Measurements from ENCODE around the gene BCL7A.
"Not testable (repeated sequence)": the region's sequence is repeated elsewhere in the genome, so short reads cannot be mapped to it uniquely, and the experiment has no call there.

The BCL7A gene

GRCh38 chr12:122028165-122028904 is 6.7 kb downstream of the BCL7A start:
- no peak for DNase-seq

GRCh38 chr12:122028905-122029560 is 7.3 kb downstream of the BCL7A start:
- DNase-seq: no peak

GRCh38 chr12:122029620-122030423 is 8.1 kb downstream of the BCL7A start:
- no peak for DNase-seq

GRCh38 chr12:122030424-122031035 is 8.8 kb downstream of the BCL7A start:
- DNase-seq: no peak

GRCh38 chr12:122031342-122032216 is 9.9 kb downstream of the BCL7A start:
- peak; percentile 20 for DNase-seq

GRCh38 chr12:122032580-122032979 is 10.9 kb downstream of the BCL7A start:
- no peak for DNase-seq

- no peak for DNase-seq
Measured at GRCh38 chr12:122035292-122035691, 13.6 kb downstream of the BCL7A start.

GRCh38 chr12:122036153-122036552 is 14.5 kb downstream of the BCL7A start:
- DNase-seq: no peak

GRCh38 chr12:122040579-122041386 is 19.1 kb downstream of the BCL7A start:
- DNase-seq: no peak

GRCh38 chr12:122041458-122041857 is 19.8 kb downstream of the BCL7A start:
- not testable (repeated sequence) for DNase-seq

GRCh38 chr12:122042910-122043309 is 21.2 kb downstream of the BCL7A start:
- no peak for DNase-seq

GRCh38 chr12:122043476-122043875 is 21.8 kb downstream of the BCL7A start:
- no peak for DNase-seq

GRCh38 chr12:122045262-122045661 is 23.6 kb downstream of the BCL7A start:
- no peak for DNase-seq

- DNase-seq: no peak
Measured at GRCh38 chr12:122046145-122046544, 24.5 kb downstream of the BCL7A start.

- DNase-seq: no peak
Measured at GRCh38 chr12:122048151-122048550, 26.5 kb downstream of the BCL7A start.

GRCh38 chr12:122049827-122050226 is 28.1 kb downstream of the BCL7A start:
- no peak for DNase-seq

- DNase-seq: no peak
Measured at GRCh38 chr12:122050706-122051105, 29.0 kb downstream of the BCL7A start.

GRCh38 chr12:122051231-122051876 is 29.7 kb downstream of the BCL7A start:
- DNase-seq: no peak

GRCh38 chr12:122052285-122052684 is 30.6 kb downstream of the BCL7A start:
- DNase-seq: no peak

- no peak for DNase-seq
Measured at GRCh38 chr12:122054842-122055520, 33.3 kb downstream of the BCL7A start.
